ENCODE data around the gene HEATR5B. TPM values are rescaled to one million over a fixed set of nuclear protein-coding genes. Genes with fewer than 3 reads are reported as not detected.
"Not testable (repeated sequence)": the region's sequence is repeated elsewhere in the genome, so short reads cannot be mapped to it uniquely, and the experiment has no call there.

HEATR5B gene
- total RNA-seq, 1 donor from 2014 or later, result 16.9 TPM

DNA sequence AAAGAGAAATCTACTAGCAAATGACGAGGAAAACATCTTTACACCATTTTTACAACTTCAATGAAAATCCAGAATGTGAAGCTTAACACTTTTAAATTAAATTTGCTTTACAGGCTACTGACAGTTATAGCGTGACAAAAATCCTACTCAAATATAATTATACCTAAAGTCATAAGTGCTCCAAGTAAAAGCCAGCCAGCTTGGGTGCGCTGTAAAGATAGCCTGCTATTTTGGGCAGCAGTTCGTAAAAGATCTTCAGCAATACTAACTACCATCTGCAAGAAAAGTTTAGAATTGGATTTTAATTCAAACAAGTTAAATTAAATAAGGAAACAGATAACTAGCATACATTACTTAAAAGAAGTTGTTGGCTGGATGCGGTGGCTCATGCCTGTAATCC lies 22.4 kb downstream of the HEATR5B start:
- DNase-seq (ENCODE audit: low spot score), result no peak

GRCh38 chr2:37061013-37061711 lies 23.0 kb downstream of the HEATR5B start:
- no peak for DNase-seq (ENCODE audit: low spot score)

DNA sequence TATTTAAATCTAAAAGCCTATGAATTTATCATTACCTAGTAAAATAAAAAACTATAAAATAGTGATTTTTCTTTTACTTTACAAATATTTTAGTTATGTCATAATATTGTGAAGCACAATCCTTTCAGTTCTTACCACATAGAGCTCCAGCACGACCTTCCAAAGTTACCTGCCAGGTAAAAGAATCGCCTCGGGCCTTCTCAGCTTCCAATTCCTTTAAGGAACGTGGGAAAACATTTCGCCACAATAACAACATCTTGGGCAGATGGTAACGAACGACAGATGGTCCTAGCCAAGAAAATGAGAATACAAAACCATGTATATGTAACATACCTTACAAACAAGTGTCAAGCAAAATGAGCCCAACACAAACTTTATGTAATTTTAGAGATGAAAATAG lies 23.7 kb downstream of the HEATR5B start:
- no peak for DNase-seq (ENCODE audit: low spot score)

DNA sequence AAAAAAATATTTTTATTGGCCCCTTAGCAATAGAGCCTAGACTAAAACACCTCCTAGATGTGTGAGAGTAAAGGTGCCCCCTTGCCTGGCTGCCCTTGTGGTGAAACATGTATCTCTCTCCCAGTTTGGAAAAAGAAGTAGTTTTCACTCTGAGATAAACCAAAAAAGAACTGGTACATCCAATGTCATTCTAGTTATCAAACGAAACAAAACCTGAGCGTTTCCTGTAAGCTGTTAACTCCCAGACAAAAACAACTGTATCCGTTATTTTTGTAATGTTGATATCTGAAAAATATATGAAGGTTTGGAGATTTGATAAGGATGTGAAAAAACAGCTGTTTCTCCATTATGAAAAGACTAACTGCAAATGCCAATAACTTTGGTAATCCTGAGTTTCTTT lies 24.3 kb downstream of the HEATR5B start:
- DNase-seq (ENCODE audit: low spot score), result no peak

DNA sequence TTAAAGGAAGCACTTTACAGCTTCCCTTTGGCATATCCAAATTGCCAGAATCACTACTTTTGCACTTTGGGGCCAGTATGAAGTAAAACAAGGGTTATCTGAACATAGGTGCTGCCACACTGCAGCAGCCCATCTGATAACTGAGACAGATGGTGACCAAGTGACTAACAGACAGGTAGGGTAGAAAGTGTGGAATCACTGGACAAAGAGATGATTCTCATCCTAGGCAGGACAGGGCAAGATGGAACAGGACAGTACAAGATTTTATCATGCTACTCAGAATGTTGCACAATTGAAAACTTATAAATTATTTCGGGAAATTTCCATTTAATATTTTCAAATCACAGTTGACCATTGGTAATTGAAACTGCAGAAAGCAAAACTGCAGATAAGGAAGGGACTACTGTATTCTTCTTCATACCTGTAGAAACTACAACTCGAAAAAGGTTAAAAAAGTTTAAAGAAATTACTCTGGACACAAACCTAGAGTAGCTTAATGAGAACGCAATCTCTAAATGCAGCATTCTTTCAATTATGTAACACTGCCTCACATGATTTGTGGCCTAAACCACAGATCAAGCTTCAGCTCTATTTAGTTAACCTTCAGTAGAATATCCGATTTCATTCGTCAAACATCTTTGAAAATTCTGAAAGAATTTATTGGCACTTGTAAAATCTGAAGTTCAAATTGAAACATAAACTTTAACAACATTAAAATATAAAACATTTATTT lies 31.4 kb downstream of the HEATR5B start:
- DNase-seq (ENCODE audit: low spot score), result no peak

DNA sequence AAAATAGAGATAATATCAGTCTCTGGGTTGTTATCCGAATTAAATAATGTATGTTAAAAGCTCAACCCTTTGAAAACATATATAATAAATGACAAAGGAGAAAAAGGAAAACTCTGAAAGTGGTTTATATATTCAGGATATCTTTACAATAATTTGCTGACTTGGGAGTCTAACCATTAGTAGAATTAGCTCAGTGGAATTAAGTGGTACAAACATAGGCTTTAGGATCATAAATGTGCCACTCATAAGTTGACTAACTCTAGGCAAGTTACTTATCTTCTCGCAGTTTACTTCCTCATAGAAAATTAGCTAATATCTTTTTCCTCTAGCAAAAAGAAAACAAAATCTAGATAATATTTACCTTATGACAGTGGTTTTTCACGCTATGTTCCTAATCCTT lies 44.6 kb downstream of the HEATR5B start:
- no peak for DNase-seq (ENCODE audit: low spot score)

- no peak for DNase-seq (ENCODE audit: low spot score)
Measured at GRCh38 chr2:37037771-37038170, 46.4 kb downstream of the HEATR5B start.

- DNase-seq (ENCODE audit: low spot score), result no peak
Measured at GRCh38 chr2:37029758-37030157, 54.4 kb downstream of the HEATR5B start.

- no peak for DNase-seq (ENCODE audit: low spot score)
Measured at GRCh38 chr2:37026050-37026449, 58.1 kb downstream of the HEATR5B start.

DNA sequence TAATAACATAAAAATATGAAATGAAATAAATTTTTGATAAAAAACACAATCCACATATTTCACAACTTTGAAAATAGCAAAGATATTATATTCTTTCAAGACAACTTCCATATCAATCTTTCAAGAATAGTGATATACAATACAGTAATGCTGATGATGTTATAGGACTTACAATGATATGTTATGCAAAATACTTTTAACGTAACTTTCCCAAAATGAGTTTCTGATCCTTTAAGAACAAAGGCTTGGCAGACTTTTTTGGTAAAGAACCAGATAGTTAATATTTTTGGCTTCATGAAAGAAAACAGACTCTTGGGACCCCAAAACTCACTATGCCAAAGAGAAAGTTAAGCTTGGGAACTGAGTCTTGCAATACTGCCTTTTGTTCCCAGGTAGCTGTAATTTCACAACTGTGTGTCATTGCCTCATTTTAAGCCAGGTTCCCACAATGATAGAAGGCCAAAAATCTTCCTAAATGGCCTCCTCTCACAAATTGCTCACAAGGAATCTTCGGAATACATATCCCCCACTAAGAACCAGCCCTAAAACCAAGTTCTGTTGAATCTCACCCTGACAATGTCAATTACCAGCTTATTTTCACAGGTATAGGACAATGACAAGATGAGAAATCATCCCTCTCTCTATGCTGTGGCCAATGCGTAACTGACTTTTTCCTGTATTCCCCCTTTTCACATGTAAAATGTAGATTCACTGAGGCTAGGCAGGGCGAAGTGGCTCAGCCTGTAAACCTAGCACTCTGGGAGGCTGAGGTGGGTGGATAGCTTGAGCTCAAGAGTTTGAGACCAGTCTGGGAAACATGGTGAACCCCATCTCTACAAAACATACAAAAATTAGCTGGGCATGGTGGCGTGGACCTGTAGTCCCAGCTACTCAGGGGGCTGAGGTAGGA lies 63.0 kb downstream of the HEATR5B start:
- DNase-seq (ENCODE audit: low spot score), result peak; percentile 23

DNA sequence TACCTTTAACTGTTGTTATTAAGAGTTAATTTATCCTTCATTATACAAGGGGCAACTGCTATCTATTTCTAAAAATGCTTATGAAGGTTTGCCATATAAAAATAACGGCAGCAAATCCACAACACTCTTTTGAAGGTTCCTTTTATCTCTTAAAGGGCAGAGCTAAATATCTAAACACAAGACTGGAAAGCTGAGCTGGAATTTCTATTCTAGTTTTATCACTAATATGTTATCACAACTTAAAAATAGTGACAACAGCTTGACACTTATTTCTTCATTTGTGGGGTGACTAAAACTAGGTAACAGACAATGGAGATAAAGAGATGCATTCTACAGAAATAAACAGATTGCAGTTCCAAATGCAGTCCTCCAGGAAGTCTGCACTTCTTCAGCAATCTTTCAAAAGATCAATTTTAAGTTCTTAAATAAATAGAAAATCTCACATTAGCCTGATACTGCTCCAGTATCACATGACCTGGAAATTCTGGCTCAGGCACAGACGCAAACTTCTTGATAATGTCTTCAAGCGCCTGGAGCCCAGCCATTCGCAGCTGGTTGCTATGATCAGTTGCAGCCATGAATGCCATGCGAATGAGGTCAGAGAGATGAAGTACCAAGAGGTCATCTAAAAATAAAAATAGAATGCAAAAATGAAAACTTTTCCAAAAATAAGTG lies 63.8 kb downstream of the HEATR5B start:
- peak; percentile 97 for DNase-seq (ENCODE audit: low spot score)

DNA sequence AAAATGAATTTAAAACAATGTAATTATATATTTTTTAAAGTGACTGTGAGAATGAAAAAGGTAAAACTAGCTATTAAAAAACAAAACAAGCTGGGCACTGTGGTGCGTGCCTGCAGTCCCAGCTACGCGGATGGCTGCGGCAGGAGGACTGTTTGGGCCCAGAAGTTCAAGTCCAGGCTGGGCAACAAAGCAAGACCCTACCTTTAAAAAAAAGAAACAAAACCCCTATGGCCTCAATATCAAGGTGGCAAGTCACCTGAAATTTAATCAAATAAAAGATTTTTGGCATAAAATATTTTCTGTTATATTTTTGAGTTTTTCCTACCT lies 70.9 kb downstream of the HEATR5B start:
- no peak for DNase-seq (ENCODE audit: low spot score)

- DNase-seq (ENCODE audit: low spot score), result no peak
Measured at GRCh38 chr2:37011130-37011529, 73.0 kb downstream of the HEATR5B start.

GRCh38 chr2:37005118-37005868 lies 78.9 kb downstream of the HEATR5B start:
- no peak for DNase-seq (ENCODE audit: low spot score)

GRCh38 chr2:37000988-37001556 lies 83.1 kb downstream of the HEATR5B start:
- DNase-seq (ENCODE audit: low spot score), result no peak

DNA sequence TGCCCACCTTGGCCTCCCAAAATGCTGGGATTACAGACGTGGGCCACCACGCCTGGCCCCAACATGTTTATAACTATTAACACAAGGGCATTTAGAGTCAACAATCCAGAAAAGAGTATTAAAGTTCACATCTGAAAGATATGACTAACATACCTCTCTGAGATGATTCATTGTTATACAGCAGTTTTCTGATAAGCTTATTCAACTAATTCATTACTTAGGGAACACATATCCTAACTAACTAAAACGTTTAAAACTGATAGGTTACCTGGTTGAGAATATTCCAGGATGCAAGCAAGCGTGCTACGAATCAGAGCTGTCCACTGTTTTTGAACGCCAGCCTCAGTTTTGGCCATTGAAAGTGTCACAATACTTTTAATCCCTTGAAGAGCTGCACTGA lies 83.9 kb downstream of the HEATR5B start:
- DNase-seq (ENCODE audit: low spot score), result no peak

- DNase-seq (ENCODE audit: low spot score), result not testable (repeated sequence)
Measured at GRCh38 chr2:36999416-36999815, 84.8 kb downstream of the HEATR5B start.

DNA sequence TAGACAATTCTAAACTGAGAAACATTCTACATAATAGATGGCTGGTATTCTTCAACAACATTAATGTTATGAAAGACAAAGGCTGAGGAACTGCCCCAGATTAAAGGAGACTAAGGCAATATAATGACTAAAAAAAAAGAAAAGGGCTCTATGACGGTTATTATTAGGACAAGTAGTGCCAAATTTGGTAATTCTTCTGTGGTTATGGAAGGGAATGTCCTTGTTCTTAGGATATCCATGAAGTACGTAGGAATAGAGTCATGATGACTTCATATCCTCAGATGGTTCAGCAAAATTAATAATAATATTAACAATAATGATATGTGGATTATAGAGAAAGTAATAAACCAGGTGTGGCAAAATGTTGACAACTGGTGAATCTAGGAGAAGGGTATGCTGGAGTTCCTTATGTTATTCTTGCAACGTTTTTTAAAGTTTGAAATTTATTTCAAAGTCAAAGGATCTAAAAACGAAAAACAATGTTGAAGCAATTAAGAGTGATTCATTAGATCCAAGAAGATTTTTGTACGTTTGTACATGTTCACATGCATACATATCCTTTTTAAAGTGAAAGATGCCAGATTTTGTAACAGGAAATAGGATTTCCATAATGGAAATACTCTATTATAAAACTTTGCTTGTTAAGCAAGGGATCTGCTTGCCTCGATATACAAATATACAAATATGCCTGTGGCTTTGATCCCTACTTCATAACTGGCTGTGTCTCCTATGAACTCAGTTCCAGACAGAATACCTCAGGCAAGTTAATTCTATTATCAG lies 90.1 kb downstream of the HEATR5B start:
- DNase-seq (ENCODE audit: low spot score), result no peak

GRCh38 chr2:36988008-36988407 lies 96.2 kb downstream of the HEATR5B start:
- DNase-seq (ENCODE audit: low spot score), result no peak

DNA sequence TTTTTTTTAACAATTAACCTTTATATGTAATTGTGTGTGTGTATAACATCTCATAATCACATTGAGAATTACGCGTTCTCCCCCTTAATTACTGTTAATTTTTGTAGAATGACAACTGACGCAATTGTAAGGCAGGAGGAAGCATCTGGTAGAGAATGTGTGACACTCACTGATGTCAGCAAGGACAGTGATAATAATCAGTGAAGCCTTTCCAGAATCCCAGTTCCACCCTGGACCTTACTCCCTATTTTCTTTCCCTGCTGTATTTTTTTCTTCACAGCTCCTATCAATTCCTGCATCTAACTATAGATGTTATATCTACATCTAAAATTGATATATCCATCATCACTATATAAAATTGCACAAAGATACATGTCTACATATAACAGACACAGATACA lies 101.7 kb downstream of the HEATR5B start:
- no peak for DNase-seq (ENCODE audit: low spot score)

Data from umbilical cord (tissue), 2 donors.